ENCODE results near the gene GNB4. TPM values are rescaled to one million over a fixed set of nuclear protein-coding genes. Genes with fewer than 3 reads are reported as not detected.

Gene GNB4
- total RNA-seq, 2 donors from 2014 or later = 0.59 to 1.8 TPM

- no peaks in the 10 kb centered on the region for H3K9me3 Mint-ChIP-seq
- ATAC-seq (peak; percentile 42 to 56), DNase-seq (ENCODE audit: low spot score in 2 of 2) (no peak)
- no peak overlapping the region for H3K27ac Mint-ChIP-seq
- H3K36me3 Mint-ChIP-seq = peaks cover 16 to 33% of the 10 kb centered on the region in 2 donors
Observed at GRCh38 chr3:179450901-179451264, 387 bp downstream of the GNB4 start.

- peaks cover 16 to 33% of the 10 kb centered on the region in 2 donors for H3K36me3 Mint-ChIP-seq
- H3K27ac Mint-ChIP-seq = no peak overlapping the region
- no peak for DNase-seq (ENCODE audit: low spot score in 2 of 2)
- ATAC-seq = no peak
- H3K9me3 Mint-ChIP-seq = no peaks in the 10 kb centered on the region
Observed at GRCh38 chr3:179450261-179450701, 989 bp downstream of the GNB4 start.

- Mint-ChIP-seq H3K9me3 (no peaks in the 10 kb centered on the region), H3K27ac (no peak overlapping the region), H3K36me3 (peaks cover 16 to 33% of the 10 kb centered on the region in 2 donors)
- no peak for DNase-seq (ENCODE audit: low spot score in 2 of 2)
- ATAC-seq = no peak
Observed at GRCh38 chr3:179449636-179450035, 1.6 kb downstream of the GNB4 start.

GRCh38 chr3:179447251-179447650, 4.0 kb downstream of the GNB4 start:
- Mint-ChIP-seq H3K27ac (no peak overlapping the region), H3K36me3 (peaks cover 15 to 33% of the 10 kb centered on the region in 2 donors), H3K9me3 (no peaks in the 10 kb centered on the region)
- DNase-seq (ENCODE audit: low spot score in 2 of 2) (no peak), ATAC-seq (no peak)

GRCh38 chr3:179446501-179446900, 4.8 kb downstream of the GNB4 start:
- H3K36me3 Mint-ChIP-seq = peaks cover 7 to 25% of the 10 kb centered on the region in 2 donors
- H3K9me3 Mint-ChIP-seq = no peaks in the 10 kb centered on the region
- ATAC-seq = no peak
- H3K27ac Mint-ChIP-seq = no peak overlapping the region
- no peak for DNase-seq (ENCODE audit: low spot score in 2 of 2)

GRCh38 chr3:179438841-179439240, 12.4 kb downstream of the GNB4 start:
- Mint-ChIP-seq H3K9me3 (no peaks in the 10 kb centered on the region), H3K36me3 (no peaks in the 10 kb centered on the region), H3K27ac (no peak overlapping the region)
- DNase-seq (ENCODE audit: low spot score in 2 of 2) = no peak
- no peak for ATAC-seq

GRCh38 chr3:179436517-179436916, 14.8 kb downstream of the GNB4 start:
- no peaks in the 10 kb centered on the region for H3K9me3 Mint-ChIP-seq
- no peaks in the 10 kb centered on the region for H3K36me3 Mint-ChIP-seq
- DNase-seq (ENCODE audit: low spot score in 2 of 2) = no peak
- H3K27ac Mint-ChIP-seq = no peak overlapping the region
- ATAC-seq = no peak

- no peaks in the 10 kb centered on the region for H3K36me3 Mint-ChIP-seq
- DNase-seq (ENCODE audit: low spot score in 2 of 2) (no peak), ATAC-seq (no peak)
- H3K27ac Mint-ChIP-seq = no peak overlapping the region
- H3K9me3 Mint-ChIP-seq = no peaks in the 10 kb centered on the region
Observed at GRCh38 chr3:179432451-179432850, 18.8 kb downstream of the GNB4 start.

GRCh38 chr3:179432021-179432420, 19.2 kb downstream of the GNB4 start:
- Mint-ChIP-seq H3K36me3 (no peaks in the 10 kb centered on the region), H3K9me3 (no peaks in the 10 kb centered on the region), H3K27ac (no peak overlapping the region)
- ATAC-seq (no peak), DNase-seq (ENCODE audit: low spot score in 2 of 2) (no peak)

- no peak overlapping the region for H3K27ac Mint-ChIP-seq
- H3K9me3 Mint-ChIP-seq = no peaks in the 10 kb centered on the region
- H3K36me3 Mint-ChIP-seq = no peaks in the 10 kb centered on the region
- no peak for ATAC-seq
- DNase-seq (ENCODE audit: low spot score in 2 of 2) = no peak
Observed at GRCh38 chr3:179430277-179430870, 20.9 kb downstream of the GNB4 start.

GRCh38 chr3:179428876-179429548, 22.3 kb downstream of the GNB4 start:
- DNase-seq (ENCODE audit: low spot score in 2 of 2) (no peak), ATAC-seq (no peak)
- Mint-ChIP-seq H3K27ac (no peak overlapping the region), H3K9me3 (no peaks in the 10 kb centered on the region), H3K36me3 (no peaks in the 10 kb centered on the region)

GRCh38 chr3:179425075-179425474, 26.2 kb downstream of the GNB4 start:
- H3K36me3 Mint-ChIP-seq = no peaks in the 10 kb centered on the region
- no peak for ATAC-seq
- DNase-seq (ENCODE audit: low spot score in 2 of 2) = no peak
- H3K9me3 Mint-ChIP-seq = no peaks in the 10 kb centered on the region
- peak overlapping the region in 1 of 2 donors; percentile 3 for H3K27ac Mint-ChIP-seq

GRCh38 chr3:179421500-179421899, 29.8 kb downstream of the GNB4 start:
- no peak overlapping the region for H3K27ac Mint-ChIP-seq
- no peak for ATAC-seq
- no peaks in the 10 kb centered on the region for H3K9me3 Mint-ChIP-seq

GRCh38 chr3:179418610-179419009, 32.7 kb downstream of the GNB4 start:
- H3K36me3 Mint-ChIP-seq = no peaks in the 10 kb centered on the region
- ATAC-seq (no peak), DNase-seq (ENCODE audit: low spot score in 2 of 2) (no peak)
- H3K27ac Mint-ChIP-seq = no peak overlapping the region
- H3K9me3 Mint-ChIP-seq = no peaks in the 10 kb centered on the region

More at GRCh38 chr3:179421500-179421899, 29.8 kb downstream of the GNB4 start:
- no peaks in the 10 kb centered on the region for H3K36me3 Mint-ChIP-seq
- DNase-seq (ENCODE audit: low spot score in 2 of 2) = no peak

GRCh38 chr3:179416681-179417080, 34.6 kb downstream of the GNB4 start:
- H3K36me3 Mint-ChIP-seq = no peaks in the 10 kb centered on the region
- no peaks in the 10 kb centered on the region for H3K9me3 Mint-ChIP-seq
- DNase-seq (ENCODE audit: low spot score in 2 of 2) (no peak), ATAC-seq (no peak)
- no peak overlapping the region for H3K27ac Mint-ChIP-seq

GRCh38 chr3:179415377-179415776, 35.9 kb downstream of the GNB4 start:
- H3K36me3 Mint-ChIP-seq = no peaks in the 10 kb centered on the region
- H3K27ac Mint-ChIP-seq = no peak overlapping the region
- no peak for DNase-seq (ENCODE audit: low spot score in 2 of 2)
- H3K9me3 Mint-ChIP-seq = no peaks in the 10 kb centered on the region
- no peak for ATAC-seq

GRCh38 chr3:179414804-179415203, 36.5 kb downstream of the GNB4 start:
- DNase-seq (ENCODE audit: low spot score in 2 of 2) (no peak), ATAC-seq (no peak)
- H3K27ac Mint-ChIP-seq = no peak overlapping the region
- no peaks in the 10 kb centered on the region for H3K36me3 Mint-ChIP-seq
- H3K9me3 Mint-ChIP-seq = no peaks in the 10 kb centered on the region

GRCh38 chr3:179410999-179411398, 40.3 kb downstream of the GNB4 start:
- DNase-seq (ENCODE audit: low spot score in 2 of 2) (no peak), ATAC-seq (no peak)
- no peaks in the 10 kb centered on the region for H3K9me3 Mint-ChIP-seq
- H3K27ac Mint-ChIP-seq = no peak overlapping the region
- H3K36me3 Mint-ChIP-seq = no peaks in the 10 kb centered on the region

All from activated naive CD4-positive, alpha-beta T cell treated with anti-CD3 and anti-CD28 coated beads, Interleukin-2, amount 50 U/mL, for 72 hours (primary cell).